ENCODE data around the gene LRRN2.

Gene LRRN2

DNA sequence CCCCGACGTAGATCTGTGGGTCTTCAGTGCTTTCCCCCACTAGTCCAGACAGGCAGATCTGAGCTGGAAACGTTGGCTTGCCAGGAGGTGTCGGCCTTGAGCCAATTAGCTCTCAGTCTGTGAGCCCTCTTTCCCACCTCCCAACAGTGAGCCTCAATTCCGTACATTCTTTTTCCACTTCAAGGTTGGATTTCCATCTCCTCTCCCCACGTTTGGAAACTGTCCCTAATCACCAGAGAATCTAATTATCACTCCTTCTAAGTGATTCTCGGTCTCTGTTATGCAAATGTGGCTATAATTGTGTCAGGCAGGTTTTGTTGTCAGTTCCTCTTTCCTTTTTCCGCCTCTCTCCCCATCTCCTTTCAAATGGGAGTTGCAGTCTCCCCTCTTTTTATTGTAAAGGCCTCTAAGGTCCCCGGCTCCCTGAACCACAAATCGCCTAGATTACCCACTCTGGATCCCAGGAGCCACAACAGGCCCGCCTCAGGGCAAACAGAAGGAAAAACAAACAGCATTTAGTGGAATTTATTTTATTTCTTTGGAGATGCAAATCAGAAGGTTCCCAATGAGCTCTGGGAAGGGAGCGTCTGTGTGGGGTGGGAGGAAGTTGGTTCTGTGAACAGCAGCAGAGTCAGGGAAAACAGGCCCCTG, 29.4 kb upstream of the LRRN2 start:
- no peak for ATAC-seq
- TF ChIP-seq PPARA (CRISPR knock-in tag; IDR thresholded peaks at IDR 0.05; ENCODE audit: borderline replicate concordance) (no peak), RARB (CRISPR knock-in tag; IDR thresholded peaks at IDR 0.05) (no peak), ZNF70 (CRISPR knock-in tag; IDR thresholded peaks at IDR 0.05) (no peak)
- TF ChIP-seq, protein P1, sequence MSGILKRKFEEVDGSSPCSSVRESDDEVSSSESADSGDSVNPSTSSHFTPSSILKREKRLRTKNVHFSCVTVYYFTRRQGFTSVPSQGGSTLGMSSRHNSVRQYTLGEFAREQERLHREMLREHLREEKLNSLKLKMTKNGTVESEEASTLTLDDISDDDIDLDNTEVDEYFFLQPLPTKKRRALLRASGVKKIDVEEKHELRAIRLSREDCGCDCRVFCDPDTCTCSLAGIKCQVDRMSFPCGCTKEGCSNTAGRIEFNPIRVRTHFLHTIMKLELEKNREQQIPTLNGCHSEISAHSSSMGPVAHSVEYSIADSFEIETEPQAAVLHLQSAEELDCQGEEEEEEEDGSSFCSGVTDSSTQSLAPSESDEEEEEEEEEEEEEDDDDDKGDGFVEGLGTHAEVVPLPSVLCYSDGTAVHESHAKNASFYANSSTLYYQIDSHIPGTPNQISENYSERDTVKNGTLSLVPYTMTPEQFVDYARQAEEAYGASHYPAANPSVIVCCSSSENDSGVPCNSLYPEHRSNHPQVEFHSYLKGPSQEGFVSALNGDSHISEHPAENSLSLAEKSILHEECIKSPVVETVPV (CRISPR knock-in tag; IDR thresholded peaks at IDR 0.05), result no peak

DNA sequence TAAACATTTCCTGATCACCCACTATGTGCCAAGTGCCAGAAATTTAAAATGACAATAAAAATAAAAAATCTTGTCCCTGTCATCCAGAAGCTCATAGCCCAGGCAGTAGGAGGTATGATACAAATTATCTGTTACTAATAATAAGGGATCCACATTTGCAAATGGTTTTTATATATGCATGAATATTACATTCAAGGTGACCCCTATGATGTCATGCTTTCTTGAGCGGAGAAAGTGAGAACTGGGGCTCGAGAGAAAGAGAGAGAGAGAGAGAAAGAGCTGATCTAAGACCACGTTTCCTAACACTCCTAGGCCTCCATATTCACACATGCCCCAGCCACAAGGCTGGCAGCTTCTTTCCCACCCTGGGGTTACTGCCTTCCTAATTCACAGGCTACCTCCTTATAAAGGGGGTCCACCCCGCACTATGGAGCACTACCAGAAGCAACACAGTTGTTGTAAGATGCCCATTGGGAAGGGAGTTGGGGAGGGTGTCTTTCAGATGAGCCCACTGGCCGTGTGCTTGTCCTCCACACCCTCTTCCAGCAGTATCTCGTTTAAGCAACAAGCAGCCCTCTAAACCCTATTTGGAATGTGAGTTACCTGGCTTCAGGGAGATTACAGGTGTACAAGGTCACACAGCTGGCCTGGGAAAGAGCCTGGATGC, 28.8 kb upstream of the LRRN2 start:
- ATAC-seq, result no peak

DNA sequence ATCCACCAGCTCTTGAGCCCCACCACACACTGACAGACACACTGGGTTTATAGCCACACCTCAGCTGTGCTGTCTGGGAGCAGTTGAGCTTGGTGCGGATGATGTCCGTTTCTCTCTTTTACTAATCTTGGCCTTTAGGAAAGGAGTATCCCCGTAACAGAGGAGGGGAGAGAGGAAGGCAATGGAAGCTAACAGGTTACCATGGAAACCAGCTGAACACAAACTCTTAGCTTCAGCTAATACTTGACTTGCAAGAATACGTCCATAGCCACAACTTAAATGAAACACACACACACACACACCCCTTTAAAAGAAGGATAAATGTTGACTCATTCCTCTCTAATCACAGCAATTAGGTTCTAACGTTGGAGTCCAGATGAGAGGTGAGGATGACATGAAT, 28.0 kb upstream of the LRRN2 start:
- TF ChIP-seq, protein P1 (CRISPR knock-in tag; IDR thresholded peaks at IDR 0.05), result no peak
- ATAC-seq, result no peak

More for the DNA sequence above, 28.8 kb upstream of the LRRN2 start:
- TF ChIP-seq ZFP30 (CRISPR knock-in tag; IDR thresholded peaks at IDR 0.05), result no peak
- TF ChIP-seq, protein P1 (CRISPR knock-in tag; IDR thresholded peaks at IDR 0.05), result no peak
- TF ChIP-seq, protein P2, sequence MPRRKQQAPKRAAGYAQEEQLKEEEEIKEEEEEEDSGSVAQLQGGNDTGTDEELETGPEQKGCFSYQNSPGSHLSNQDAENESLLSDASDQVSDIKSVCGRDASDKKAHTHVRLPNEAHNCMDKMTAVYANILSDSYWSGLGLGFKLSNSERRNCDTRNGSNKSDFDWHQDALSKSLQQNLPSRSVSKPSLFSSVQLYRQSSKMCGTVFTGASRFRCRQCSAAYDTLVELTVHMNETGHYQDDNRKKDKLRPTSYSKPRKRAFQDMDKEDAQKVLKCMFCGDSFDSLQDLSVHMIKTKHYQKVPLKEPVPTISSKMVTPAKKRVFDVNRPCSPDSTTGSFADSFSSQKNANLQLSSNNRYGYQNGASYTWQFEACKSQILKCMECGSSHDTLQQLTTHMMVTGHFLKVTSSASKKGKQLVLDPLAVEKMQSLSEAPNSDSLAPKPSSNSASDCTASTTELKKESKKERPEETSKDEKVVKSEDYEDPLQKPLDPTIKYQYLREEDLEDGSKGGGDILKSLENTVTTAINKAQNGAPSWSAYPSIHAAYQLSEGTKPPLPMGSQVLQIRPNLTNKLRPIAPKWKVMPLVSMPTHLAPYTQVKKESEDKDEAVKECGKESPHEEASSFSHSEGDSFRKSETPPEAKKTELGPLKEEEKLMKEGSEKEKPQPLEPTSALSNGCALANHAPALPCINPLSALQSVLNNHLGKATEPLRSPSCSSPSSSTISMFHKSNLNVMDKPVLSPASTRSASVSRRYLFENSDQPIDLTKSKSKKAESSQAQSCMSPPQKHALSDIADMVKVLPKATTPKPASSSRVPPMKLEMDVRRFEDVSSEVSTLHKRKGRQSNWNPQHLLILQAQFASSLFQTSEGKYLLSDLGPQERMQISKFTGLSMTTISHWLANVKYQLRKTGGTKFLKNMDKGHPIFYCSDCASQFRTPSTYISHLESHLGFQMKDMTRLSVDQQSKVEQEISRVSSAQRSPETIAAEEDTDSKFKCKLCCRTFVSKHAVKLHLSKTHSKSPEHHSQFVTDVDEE (CRISPR knock-in tag; IDR thresholded peaks at IDR 0.05), result no peak
- no peak for TF ChIP-seq ZC3H10 (CRISPR knock-in tag; IDR thresholded peaks at IDR 0.05)

DNA sequence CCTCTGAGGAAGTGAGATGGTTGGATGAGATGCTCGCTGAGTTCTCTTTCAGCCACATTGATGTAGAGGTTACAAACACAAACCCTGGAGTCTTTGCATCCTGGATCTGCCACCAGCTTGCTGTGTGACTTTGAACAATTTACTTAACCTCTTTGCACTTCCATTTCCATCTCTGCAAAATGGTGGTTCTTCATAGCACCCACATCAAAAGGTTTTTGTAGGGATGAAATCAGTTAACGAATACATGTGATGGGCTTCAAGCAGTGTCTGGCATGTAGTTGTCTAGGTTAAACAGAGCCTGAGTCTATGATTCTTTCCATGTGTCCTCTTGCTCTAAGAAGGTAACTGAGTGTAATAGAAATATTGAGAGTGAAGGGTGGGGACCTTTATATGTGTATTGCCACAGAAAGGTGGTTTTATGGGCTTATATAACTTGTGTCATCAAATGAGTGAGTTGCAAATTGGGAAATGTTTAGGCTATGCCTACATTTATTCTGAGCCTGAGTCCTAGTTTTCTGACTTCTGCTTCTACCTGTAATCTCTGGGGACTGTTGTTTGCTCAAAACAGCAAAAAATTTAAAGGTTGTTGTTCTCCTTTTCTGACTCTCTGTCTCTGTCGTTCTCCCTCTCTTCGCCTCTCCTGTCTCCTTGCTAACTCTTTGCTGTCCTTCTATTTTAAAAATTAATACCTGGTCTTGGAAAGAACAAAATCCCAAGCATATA, 27.3 kb upstream of the LRRN2 start:
- no peak for ATAC-seq
- TF ChIP-seq ESRRG (CRISPR knock-in tag; IDR thresholded peaks at IDR 0.05) (no peak), ZC3H10 (CRISPR knock-in tag; IDR thresholded peaks at IDR 0.05) (no peak), ZFP3 (CRISPR knock-in tag; IDR thresholded peaks at IDR 0.05) (no peak), ZNF565 (CRISPR knock-in tag; conservative IDR thresholded peaks at IDR 0.05; ENCODE audit: low read depth) (no peak), ARNTL (CRISPR knock-in tag; IDR thresholded peaks at IDR 0.05; ENCODE audit: borderline replicate concordance, low read depth) (no peak), TCF4 (CRISPR knock-in tag; IDR thresholded peaks at IDR 0.05; ENCODE audit: borderline replicate concordance) (no peak), TOX (CRISPR knock-in tag; IDR thresholded peaks at IDR 0.05; ENCODE audit: borderline replicate concordance) (no peak)
- TF ChIP-seq, protein P3, sequence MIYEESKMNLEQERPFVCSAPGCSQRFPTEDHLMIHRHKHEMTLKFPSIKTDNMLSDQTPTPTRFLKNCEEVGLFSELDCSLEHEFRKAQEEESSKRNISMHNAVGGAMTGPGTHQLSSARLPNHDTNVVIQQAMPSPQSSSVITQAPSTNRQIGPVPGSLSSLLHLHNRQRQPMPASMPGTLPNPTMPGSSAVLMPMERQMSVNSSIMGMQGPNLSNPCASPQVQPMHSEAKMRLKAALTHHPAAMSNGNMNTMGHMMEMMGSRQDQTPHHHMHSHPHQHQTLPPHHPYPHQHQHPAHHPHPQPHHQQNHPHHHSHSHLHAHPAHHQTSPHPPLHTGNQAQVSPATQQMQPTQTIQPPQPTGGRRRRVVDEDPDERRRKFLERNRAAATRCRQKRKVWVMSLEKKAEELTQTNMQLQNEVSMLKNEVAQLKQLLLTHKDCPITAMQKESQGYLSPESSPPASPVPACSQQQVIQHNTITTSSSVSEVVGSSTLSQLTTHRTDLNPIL (CRISPR knock-in tag; IDR thresholded peaks at IDR 0.05; ENCODE audit: low read depth), result no peak
- TF ChIP-seq, protein P1 (CRISPR knock-in tag; IDR thresholded peaks at IDR 0.05), result no peak

Measured in SK-N-SH treated with all-trans-retinoic acid at 6 μM for 48 hours (cell line).